Tibial nerve (tissue), 4 donors: ENCODE measurements around the gene FGF5. TPM values are rescaled to one million over a fixed set of nuclear protein-coding genes. Genes with fewer than 3 reads are reported as not detected.

Experiments
- DNase-seq, 2 donors: peaks; one replicate each; pipeline ENCODE4 v3.0.0-alpha.2; 2019; ENCODE audit warnings: low spot score in 2 of 2
- H3K27ac ChIP-seq, 4 donors: fragments of 200-600 bp; sonication (generic) in 3 of 4; one replicate each; pipeline ENCODE4 v1.5.1; 2017 to 2019; ENCODE audit warnings: mild to moderate bottlenecking in 1 of 4
- H3K27me3 ChIP-seq, 2 donors: fragments of 200-600 bp; sonication (generic) in 1 of 2; one replicate each; pipeline versions ENCODE4 v1.5.1 to v1.6.0; 2017 to 2019
- H3K36me3 ChIP-seq, 3 donors: fragments of 200-600 bp; sonication (generic); one replicate each; pipeline ENCODE4 v1.5.1; 2018 to 2019
- H3K4me1 ChIP-seq, 4 donors: fragments of 200-600 bp; sonication (generic) in 3 of 4; one replicate each; pipeline ENCODE4 v1.5.1; 2017 to 2019
- H3K4me3 ChIP-seq, 4 donors: fragments of 200-600 bp; sonication (generic) in 3 of 4; one replicate each; pipeline ENCODE4 v1.5.1; 2017 to 2019; ENCODE audit warnings: mild to moderate bottlenecking in 1 of 4, moderate library complexity in 1 of 4
- H3K9me3 ChIP-seq, 4 donors: fragments of 200-600 bp; sonication (generic) in 3 of 4; one replicate each; pipeline ENCODE4 v1.5.1; 2017 to 2019
- EP300 ChIP-seq, 2 donors: sonication (generic); formaldehyde crosslinking; IDR thresholded peaks; one replicate each; pipeline ENCODE4 v1.6.1; 2017; ENCODE audit warnings: antibody characterized with exemption in 2 of 2, mild to moderate bottlenecking in 1 of 2
- POLR2A ChIP-seq, 2 donors: fragments of 450-650 bp; IDR thresholded peaks; one replicate each; pipeline ENCODE4 v1.6.1; 2017; ENCODE audit warnings: antibody characterized with exemption in 2 of 2, mild to moderate bottlenecking in 2 of 2, moderate library complexity in 2 of 2
- WGBS, 2 donors: methylation state at CpG; one replicate each; pipeline ENCODE4 v1.1.5; 2018; 5-methylcytosine and 5-hydroxymethylcytosine counted together
- total RNA-seq, 4 donors: library from RNA; depleted of rRNA; stranded (reverse); fragments of >200 nt; gene quantifications; one replicate each; pipeline ENCODE4 v1.1.0, GENCODE V29; 2016
- TF ChIP-seq, protein P1 (sequence below), 5 experiments: fragments of 200-600 bp in 3 of 5; fragments of 450-650 bp in 2 of 5; sonication (generic) in 3 of 5; IDR thresholded peaks; one replicate each; pipeline ENCODE4 v1.5.1; 2016 to 2019; ENCODE audit warnings: antibody characterized with exemption in 5 of 5, mild to moderate bottlenecking in 3 of 5, moderate library complexity in 2 of 5

Gene FGF5
- total RNA-seq, 4 donors from 2014 or later = 0.60 TPM; not detected in 3

DNA sequence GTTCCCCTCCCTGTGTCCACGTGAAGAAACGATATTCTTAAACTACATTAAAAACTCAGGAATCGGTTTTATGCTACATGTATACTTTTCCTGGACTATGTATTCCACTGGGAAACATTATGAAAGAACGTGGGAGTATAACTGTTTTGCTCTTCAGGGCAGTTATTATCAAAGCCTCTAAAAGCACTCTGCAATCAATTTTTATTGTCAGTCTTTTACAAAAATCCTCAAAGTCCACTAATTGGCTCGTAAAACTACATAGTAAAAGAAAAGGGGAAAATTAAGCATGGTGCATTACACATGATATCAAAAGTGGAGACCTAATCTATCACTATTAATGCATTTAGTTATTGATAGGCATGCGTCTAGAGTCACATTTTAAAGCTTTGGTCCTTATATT lies 57.7 kb downstream of the FGF5 start:
- Histone ChIP-seq H3K4me3 (no peak overlapping the region), H3K36me3 (no peaks in the 10 kb centered on the region), H3K27me3 (no peaks in the 10 kb centered on the region), H3K4me1 (no peaks in the 10 kb centered on the region), H3K27ac (no peak overlapping the region), H3K9me3 (no peaks in the 10 kb centered on the region)
- TF ChIP-seq POLR2A (IDR thresholded peaks at IDR 0.05) = no peak
- TF ChIP-seq, protein P1, sequence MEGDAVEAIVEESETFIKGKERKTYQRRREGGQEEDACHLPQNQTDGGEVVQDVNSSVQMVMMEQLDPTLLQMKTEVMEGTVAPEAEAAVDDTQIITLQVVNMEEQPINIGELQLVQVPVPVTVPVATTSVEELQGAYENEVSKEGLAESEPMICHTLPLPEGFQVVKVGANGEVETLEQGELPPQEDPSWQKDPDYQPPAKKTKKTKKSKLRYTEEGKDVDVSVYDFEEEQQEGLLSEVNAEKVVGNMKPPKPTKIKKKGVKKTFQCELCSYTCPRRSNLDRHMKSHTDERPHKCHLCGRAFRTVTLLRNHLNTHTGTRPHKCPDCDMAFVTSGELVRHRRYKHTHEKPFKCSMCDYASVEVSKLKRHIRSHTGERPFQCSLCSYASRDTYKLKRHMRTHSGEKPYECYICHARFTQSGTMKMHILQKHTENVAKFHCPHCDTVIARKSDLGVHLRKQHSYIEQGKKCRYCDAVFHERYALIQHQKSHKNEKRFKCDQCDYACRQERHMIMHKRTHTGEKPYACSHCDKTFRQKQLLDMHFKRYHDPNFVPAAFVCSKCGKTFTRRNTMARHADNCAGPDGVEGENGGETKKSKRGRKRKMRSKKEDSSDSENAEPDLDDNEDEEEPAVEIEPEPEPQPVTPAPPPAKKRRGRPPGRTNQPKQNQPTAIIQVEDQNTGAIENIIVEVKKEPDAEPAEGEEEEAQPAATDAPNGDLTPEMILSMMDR (IDR thresholded peaks at IDR 0.05) = no peak
- TF ChIP-seq EP300 (IDR thresholded peaks at IDR 0.05) = no peak
- WGBS, 2 donors = 59 to 67% methylated on average over 6 of the region's 6 CpGs
- DNase-seq = no peak

DNA sequence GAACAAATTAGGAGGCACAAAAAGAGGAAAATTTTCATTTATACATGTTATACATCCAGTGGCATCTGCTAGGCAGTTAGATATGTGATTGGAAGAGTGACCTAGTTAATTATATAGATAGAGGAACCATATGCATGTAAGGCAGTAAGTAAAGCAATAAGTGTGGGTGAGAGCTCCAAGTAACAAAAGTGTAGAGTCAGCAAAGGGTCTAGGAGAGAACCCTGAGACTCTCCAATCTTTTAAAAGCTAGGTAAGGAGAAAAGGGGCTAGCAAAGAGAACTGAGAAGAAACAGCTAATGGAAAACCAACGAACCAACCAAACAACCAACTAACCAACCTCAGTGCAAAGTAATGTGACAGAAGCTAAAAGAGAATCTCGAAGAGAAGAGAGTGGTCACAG lies 65.2 kb downstream of the FGF5 start:
- no peak for TF ChIP-seq EP300 (IDR thresholded peaks at IDR 0.05)
- TF ChIP-seq, protein P1 (IDR thresholded peaks at IDR 0.05) = no peak
- TF ChIP-seq POLR2A (IDR thresholded peaks at IDR 0.05) = no peak
- Histone ChIP-seq H3K4me1 (peaks cover 0 to 16% (median 3%) of the 10 kb centered on the region in 4 donors), H3K36me3 (no peaks in the 10 kb centered on the region), H3K4me3 (no peak overlapping the region), H3K27me3 (peaks cover 0 to 6% of the 10 kb centered on the region in 2 donors), H3K9me3 (no peaks in the 10 kb centered on the region), H3K27ac (no peak overlapping the region)
- 75 to 80% methylated on average over 2 of the region's 2 CpGs for WGBS, 2 donors
- DNase-seq = no peak

DNA sequence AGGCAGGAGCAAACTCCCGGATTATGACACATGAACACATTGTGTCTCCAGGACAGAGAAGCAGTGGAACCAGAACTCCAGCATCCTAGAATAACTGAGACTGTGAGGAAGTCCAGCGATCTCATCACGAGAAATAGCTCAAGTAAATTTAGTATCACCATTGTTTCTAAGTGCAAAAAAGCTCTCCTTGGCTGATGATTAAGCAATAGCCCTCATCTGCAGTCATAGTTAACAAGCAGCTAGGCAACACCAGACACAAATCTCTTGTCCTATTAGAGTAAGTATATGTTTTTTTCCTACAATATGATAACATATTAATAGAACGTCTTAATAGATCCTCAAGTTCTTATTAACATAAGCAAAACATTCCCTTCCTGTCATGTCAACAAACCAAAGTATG lies 66.7 kb downstream of the FGF5 start:
- Histone ChIP-seq H3K27me3 (peaks cover 0 to 6% of the 10 kb centered on the region in 2 donors), H3K27ac (no peak overlapping the region), H3K36me3 (no peaks in the 10 kb centered on the region), H3K9me3 (no peaks in the 10 kb centered on the region), H3K4me3 (no peak overlapping the region), H3K4me1 (peaks cover 0 to 17% (median 3%) of the 10 kb centered on the region in 4 donors)
- WGBS, 2 donors = 66 to 67% methylated on average over 4 of the region's 4 CpGs
- no peak for TF ChIP-seq EP300 (IDR thresholded peaks at IDR 0.05)
- TF ChIP-seq, protein P1 (IDR thresholded peaks at IDR 0.05) = no peak
- TF ChIP-seq POLR2A (IDR thresholded peaks at IDR 0.05) = no peak
- DNase-seq = no peak

DNA sequence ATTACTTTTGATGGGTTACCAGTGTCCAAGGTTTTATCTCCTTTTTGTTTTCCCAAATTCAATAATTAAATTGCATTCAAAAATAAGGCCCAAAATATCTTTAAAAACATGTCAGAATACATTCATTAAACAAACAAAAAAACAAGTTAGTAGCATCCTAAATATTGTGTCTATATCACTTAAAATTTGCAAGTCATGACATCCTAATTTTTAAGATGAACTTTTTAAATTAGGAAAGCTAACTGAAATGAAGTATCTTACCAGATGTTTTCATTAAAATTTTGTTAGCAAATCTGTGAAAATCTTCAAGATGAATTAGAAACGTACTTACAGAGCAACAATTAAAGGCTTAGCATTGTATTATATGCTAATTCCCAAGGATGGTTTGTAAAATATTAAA lies 68.1 kb downstream of the FGF5 start:
- Histone ChIP-seq H3K27ac (no peak overlapping the region), H3K4me1 (peaks cover 0 to 17% (median 3%) of the 10 kb centered on the region in 4 donors), H3K4me3 (no peak overlapping the region), H3K9me3 (no peaks in the 10 kb centered on the region), H3K36me3 (no peaks in the 10 kb centered on the region), H3K27me3 (peaks cover 0 to 6% of the 10 kb centered on the region in 2 donors)
- TF ChIP-seq EP300 (IDR thresholded peaks at IDR 0.05) (no peak), POLR2A (IDR thresholded peaks at IDR 0.05) (no peak)
- TF ChIP-seq, protein P1 (IDR thresholded peaks at IDR 0.05) = no peak
- no peak for DNase-seq
- 63 to 73% methylated on average over 1 of the region's 1 CpG for WGBS, 2 donors

DNA sequence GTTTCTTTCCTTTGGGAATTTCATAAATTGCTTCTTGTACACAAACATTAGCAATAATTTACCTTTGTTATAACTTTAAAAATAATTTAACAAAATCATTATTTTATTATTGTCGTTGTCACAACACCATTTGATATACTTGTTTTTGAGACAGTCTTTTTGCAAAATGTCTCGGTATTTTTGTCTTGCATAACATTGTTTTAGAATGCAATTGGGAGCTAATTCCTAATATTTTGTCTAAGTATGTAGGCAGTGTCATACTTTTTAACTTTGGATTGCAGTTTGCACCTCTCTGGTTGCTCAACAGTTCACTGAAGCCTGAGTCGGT lies 68.7 kb downstream of the FGF5 start:
- H3K27ac ChIP-seq = no peak overlapping the region
- WGBS, 2 donors = 10 to 11% methylated on average over 3 of the region's 3 CpGs

More for the DNA sequence above, 68.7 kb downstream of the FGF5 start:
- Histone ChIP-seq H3K4me1 (peaks cover 0 to 17% (median 3%) of the 10 kb centered on the region in 4 donors), H3K27me3 (peaks cover 0 to 6% of the 10 kb centered on the region in 2 donors), H3K36me3 (no peaks in the 10 kb centered on the region), H3K9me3 (no peaks in the 10 kb centered on the region), H3K4me3 (peak overlapping the region; percentile 42 to 65 (median 54))
- TF ChIP-seq POLR2A (IDR thresholded peaks at IDR 0.05) (no peak), EP300 (IDR thresholded peaks at IDR 0.05) (no peak)
- TF ChIP-seq, protein P1 (IDR thresholded peaks at IDR 0.05) = no peak
- no peak for DNase-seq
